Keratinocyte (primary cell): ENCODE measurements around the gene CENPF. TPM values are rescaled to one million over a fixed set of nuclear protein-coding genes. Genes with fewer than 3 reads are reported as not detected.

ENCODE experiments used
- DNase-seq: peaks from one replicate; pipeline ENCODE4 v3.0.0-alpha.2; 2011; ENCODE audit warnings: low read depth, missing footprints, low spot score
- FAIRE-seq: peaks from 2 replicates; lab custom pipeline; 2011; peaks lifted over from hg19 to GRCh38; lab: Jason Lieb, UNC
- H2AFZ ChIP-seq: 2 replicates; pipeline ENCODE4 v1.6.0; 2012; ENCODE audit warnings: low read length, control low read depth, inconsistent platforms; ENCODE audit not compliant: control insufficient read depth
- H3K27ac ChIP-seq: 2 replicates; pipeline ENCODE4 v1.5.1; 2011; ENCODE audit warnings: low read length; ENCODE audit not compliant: control insufficient read depth, insufficient read depth
- H3K27me3 ChIP-seq: 3 replicates; pipeline ENCODE4 v1.6.0; 2011; ENCODE audit warnings: low read length; ENCODE audit not compliant: control insufficient read depth, insufficient read depth; ENCODE audit errors: extremely low read depth
- H3K36me3 ChIP-seq, 2 experiments: 2 replicates in 1 of 2; 3 replicates in 1 of 2; pipeline ENCODE4 v1.5.1; 2011; ENCODE audit warnings: low read length in 2 of 2, mild to moderate bottlenecking in 1 of 2; ENCODE audit not compliant: control insufficient read depth in 2 of 2, insufficient read depth in 2 of 2; ENCODE audit errors: extremely low read depth in 1 of 2
- H3K4me1 ChIP-seq: 3 replicates; pipeline ENCODE4 v1.5.1; 2011; ENCODE audit warnings: low read length; ENCODE audit not compliant: control insufficient read depth, insufficient read depth; ENCODE audit errors: extremely low read depth
- H3K4me2 ChIP-seq: 3 replicates; pipeline ENCODE4 v1.6.0; 2011; ENCODE audit warnings: low read depth, low read length; ENCODE audit not compliant: control insufficient read depth, insufficient read depth; ENCODE audit errors: extremely low read depth
- H3K4me3 ChIP-seq, 3 experiments: fragments of 200-600 bp in 1 of 3; sonication (generic) in 1 of 3; 2 replicates in 2 of 3; 3 replicates in 1 of 3; pipeline ENCODE4 v1.5.1; 2011 to 2016; ENCODE audit warnings: low read length in 3 of 3, mild to moderate bottlenecking in 3 of 3, control low read depth in 2 of 3, inconsistent platforms in 1 of 3, low read depth in 1 of 3, mixed read lengths in 1 of 3, mixed run types in 1 of 3, moderate library complexity in 1 of 3; ENCODE audit not compliant: control insufficient read depth in 2 of 3, insufficient read depth in 2 of 3; ENCODE audit errors: extremely low read depth in 1 of 3
- H3K79me2 ChIP-seq: 2 replicates; pipeline ENCODE4 v1.6.0; 2012; ENCODE audit warnings: low read length; ENCODE audit not compliant: control insufficient read depth, insufficient read depth
- H3K9ac ChIP-seq: 3 replicates; pipeline ENCODE4 v1.6.0; 2011; ENCODE audit warnings: low read length; ENCODE audit not compliant: control insufficient read depth, insufficient read depth; ENCODE audit errors: extremely low read depth
- H3K9me1 ChIP-seq: 3 replicates; pipeline ENCODE4 v1.6.0; 2011; ENCODE audit warnings: low read length; ENCODE audit not compliant: control insufficient read depth, insufficient read depth; ENCODE audit errors: extremely low read depth
- H3K9me3 ChIP-seq: 2 replicates; pipeline ENCODE4 v1.5.1; 2012; ENCODE audit warnings: low read depth, low read length; ENCODE audit not compliant: control insufficient read depth
- H4K20me1 ChIP-seq: 3 replicates; pipeline ENCODE4 v1.6.0; 2011; ENCODE audit warnings: low read length; ENCODE audit not compliant: control insufficient read depth, insufficient read depth; ENCODE audit errors: extremely low read depth
- EZH2 ChIP-seq: IDR thresholded peaks from one replicate; pipeline ENCODE4 v1.6.1; 2012; ENCODE audit warnings: inconsistent platforms, mild to moderate bottlenecking, low read length, moderate library complexity
- dilution Hi-C: fragments of 300-500 bp; cut with MboI; formaldehyde crosslinking; loops from one replicate; pipeline ENCODE4 v1.7.0; 2020; ENCODE audit warnings: low sequenced_read_pairs; ENCODE audit not compliant: extremely low pct_ligation_motif_present
- polyA plus RNA-seq, 5 experiments: library from polyadenylated mRNA; depleted of rRNA in 3 of 5; stranded (reverse) in 3 of 5; stranded (forward) in 1 of 5; unstranded in 1 of 5; fragments of >200 nt; gene quantifications; 1 replicate in 1 of 5; 2 replicates in 3 of 5; 3 replicates in 1 of 5; pipeline versions ENCODE4 v1.2.1 to v1.2.3, GENCODE V29; 2011 to 2012; ENCODE audit warnings: missing spikeins in 2 of 5, low read depth in 1 of 5, low replicate concordance in 1 of 5
- TF ChIP-seq, protein P1 (sequence below), 3 experiments: IDR thresholded peaks in 1 of 3; conservative IDR thresholded peaks in 1 of 3; optimal IDR thresholded peaks in 1 of 3; 2 replicates in 2 of 3; 3 replicates in 1 of 3; pipeline versions ENCODE3 to v1.5.1; 2011; ENCODE audit warnings: low read length in 3 of 3, mild to moderate bottlenecking in 3 of 3, moderate library complexity in 2 of 3, control low read depth in 1 of 3, inconsistent platforms in 1 of 3; ENCODE audit not compliant: insufficient read depth in 2 of 3; ENCODE audit errors: extremely low read depth in 1 of 3

Gene CENPF
- polyA plus RNA-seq, 1 donor (not counting 4 experiments of a cell fraction or from before 2014, with no cell fraction given): 14.4 TPM

DNA sequence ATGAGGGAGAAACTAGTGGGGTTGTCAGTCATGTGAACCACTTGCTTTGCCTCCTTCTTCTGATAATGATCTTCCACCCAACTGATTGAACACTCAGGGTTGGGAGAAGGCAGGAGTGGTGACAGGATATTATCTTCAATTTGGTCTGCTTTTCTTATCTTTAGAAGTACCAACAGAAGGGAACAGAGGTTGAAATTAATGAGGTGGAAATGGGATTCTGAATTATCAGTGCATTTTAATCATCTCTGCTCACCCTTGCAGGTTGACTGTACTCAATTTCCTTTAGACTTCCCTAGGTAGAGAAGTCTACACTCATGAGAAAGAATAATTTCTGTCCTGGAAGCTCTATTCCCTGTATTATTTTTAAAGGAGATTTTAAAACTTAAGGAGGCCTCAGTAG, 31.7 kb upstream of the CENPF start:
- dilution Hi-C loops: no loop called here
- H3K27me3 ChIP-seq: no peaks in the 10 kb centered on the region
- H3K9me1 ChIP-seq: no peaks in the 10 kb centered on the region
- DNase-seq: no peak
- H3K4me1 ChIP-seq: peaks cover 89% of the 10 kb centered on the region
- H2AFZ ChIP-seq: no peak overlapping the region
- peaks cover under 1% of the 10 kb centered on the region for H3K9me3 ChIP-seq
- no peaks in the 10 kb centered on the region for H3K79me2 ChIP-seq
- no peak overlapping the region for H3K9ac ChIP-seq
- TF ChIP-seq, protein P1, sequence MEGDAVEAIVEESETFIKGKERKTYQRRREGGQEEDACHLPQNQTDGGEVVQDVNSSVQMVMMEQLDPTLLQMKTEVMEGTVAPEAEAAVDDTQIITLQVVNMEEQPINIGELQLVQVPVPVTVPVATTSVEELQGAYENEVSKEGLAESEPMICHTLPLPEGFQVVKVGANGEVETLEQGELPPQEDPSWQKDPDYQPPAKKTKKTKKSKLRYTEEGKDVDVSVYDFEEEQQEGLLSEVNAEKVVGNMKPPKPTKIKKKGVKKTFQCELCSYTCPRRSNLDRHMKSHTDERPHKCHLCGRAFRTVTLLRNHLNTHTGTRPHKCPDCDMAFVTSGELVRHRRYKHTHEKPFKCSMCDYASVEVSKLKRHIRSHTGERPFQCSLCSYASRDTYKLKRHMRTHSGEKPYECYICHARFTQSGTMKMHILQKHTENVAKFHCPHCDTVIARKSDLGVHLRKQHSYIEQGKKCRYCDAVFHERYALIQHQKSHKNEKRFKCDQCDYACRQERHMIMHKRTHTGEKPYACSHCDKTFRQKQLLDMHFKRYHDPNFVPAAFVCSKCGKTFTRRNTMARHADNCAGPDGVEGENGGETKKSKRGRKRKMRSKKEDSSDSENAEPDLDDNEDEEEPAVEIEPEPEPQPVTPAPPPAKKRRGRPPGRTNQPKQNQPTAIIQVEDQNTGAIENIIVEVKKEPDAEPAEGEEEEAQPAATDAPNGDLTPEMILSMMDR (optimal IDR thresholded peaks at IDR 0.05 in 1 of 3, IDR thresholded peaks at IDR 0.05 in 1 of 3, conservative IDR thresholded peaks at IDR 0.05 in 1 of 3; ENCODE audit: extremely low read depth in 1 of 3, insufficient read depth in 2 of 3, low read length in 3 of 3): no peak
- TF ChIP-seq EZH2: no peak
- H3K27ac ChIP-seq: peak overlapping the region; percentile 89
- no peak for FAIRE-seq
- H3K36me3 ChIP-seq: no peaks in the 10 kb centered on the region
- H3K4me3 ChIP-seq: no peak overlapping the region
- no peaks in the 10 kb centered on the region for H4K20me1 ChIP-seq
- H3K4me2 ChIP-seq: no peak overlapping the region

DNA sequence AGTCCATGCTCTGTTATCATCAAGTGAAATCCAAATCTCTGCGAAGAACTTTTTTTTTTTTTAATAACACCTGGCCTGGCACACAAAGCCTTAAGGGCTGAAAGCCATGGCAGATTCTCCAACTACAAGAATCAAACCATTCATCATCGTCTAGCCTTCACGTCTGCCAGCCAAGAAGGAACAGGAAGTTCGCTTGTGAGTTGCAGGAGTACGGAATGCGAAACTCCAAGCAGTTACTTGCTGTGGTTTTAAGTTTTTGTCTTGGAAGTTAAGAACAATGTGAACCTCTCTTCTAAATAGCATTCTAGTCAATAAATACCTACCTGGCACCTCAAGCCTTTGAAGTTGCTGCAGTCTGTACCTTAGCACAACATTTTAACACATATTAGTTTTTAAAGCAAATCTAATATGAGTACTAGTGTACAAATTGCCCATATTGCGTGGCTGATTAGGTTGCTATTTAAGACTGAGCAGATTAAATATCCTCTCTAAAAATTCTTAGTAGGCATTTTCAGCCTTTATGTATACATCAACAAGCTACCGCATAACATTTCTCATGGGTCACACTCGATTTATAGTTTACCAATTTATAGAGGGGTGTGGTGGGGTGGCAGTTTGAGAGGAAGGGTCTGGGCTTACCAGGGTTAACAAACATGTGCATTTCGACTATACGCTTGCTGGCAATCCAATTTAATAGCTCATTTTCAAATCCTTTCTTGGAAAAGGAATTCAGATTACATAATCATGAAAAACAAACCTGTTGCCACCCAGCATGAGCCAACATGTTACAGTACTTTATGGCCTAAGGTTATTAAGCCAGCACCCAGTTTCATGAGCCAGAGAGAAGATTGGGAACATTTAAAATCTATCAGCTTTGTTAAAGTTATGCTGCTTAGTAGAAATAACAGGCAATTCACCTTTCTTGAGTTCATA, 29.3 kb upstream of the CENPF start:
- no peak for DNase-seq
- Histone ChIP-seq H2AFZ (peak overlapping the region; percentile 16), H3K9ac (peak overlapping the region; percentile 78), H3K36me3 (no peaks in the 10 kb centered on the region), H3K27me3 (no peaks in the 10 kb centered on the region), H3K4me1 (peaks cover 66% of the 10 kb centered on the region), H3K79me2 (no peaks in the 10 kb centered on the region), H3K9me3 (peaks cover 2% of the 10 kb centered on the region), H4K20me1 (no peaks in the 10 kb centered on the region), H3K27ac (peak overlapping the region; percentile 98), H3K4me3 (peak overlapping the region; percentile 8 to 58 (median 52)), H3K9me1 (no peaks in the 10 kb centered on the region), H3K4me2 (peak overlapping the region; percentile 95)
- TF ChIP-seq, protein P1 (optimal IDR thresholded peaks at IDR 0.05 in 1 of 3, IDR thresholded peaks at IDR 0.05 in 1 of 3, conservative IDR thresholded peaks at IDR 0.05 in 1 of 3; ENCODE audit: extremely low read depth in 1 of 3, insufficient read depth in 2 of 3, low read length in 3 of 3): no peak
- TF ChIP-seq EZH2: no peak
- dilution Hi-C loops: no loop called here
- FAIRE-seq: peak; percentile 89
